ENCODE measurements around the gene TMX3. TPM values are rescaled to one million over a fixed set of nuclear protein-coding genes. Genes with fewer than 3 reads are reported as not detected.

TMX3 gene
- total RNA-seq, 2 donors from 2014 or later = 24.4 to 25.9 TPM

DNA sequence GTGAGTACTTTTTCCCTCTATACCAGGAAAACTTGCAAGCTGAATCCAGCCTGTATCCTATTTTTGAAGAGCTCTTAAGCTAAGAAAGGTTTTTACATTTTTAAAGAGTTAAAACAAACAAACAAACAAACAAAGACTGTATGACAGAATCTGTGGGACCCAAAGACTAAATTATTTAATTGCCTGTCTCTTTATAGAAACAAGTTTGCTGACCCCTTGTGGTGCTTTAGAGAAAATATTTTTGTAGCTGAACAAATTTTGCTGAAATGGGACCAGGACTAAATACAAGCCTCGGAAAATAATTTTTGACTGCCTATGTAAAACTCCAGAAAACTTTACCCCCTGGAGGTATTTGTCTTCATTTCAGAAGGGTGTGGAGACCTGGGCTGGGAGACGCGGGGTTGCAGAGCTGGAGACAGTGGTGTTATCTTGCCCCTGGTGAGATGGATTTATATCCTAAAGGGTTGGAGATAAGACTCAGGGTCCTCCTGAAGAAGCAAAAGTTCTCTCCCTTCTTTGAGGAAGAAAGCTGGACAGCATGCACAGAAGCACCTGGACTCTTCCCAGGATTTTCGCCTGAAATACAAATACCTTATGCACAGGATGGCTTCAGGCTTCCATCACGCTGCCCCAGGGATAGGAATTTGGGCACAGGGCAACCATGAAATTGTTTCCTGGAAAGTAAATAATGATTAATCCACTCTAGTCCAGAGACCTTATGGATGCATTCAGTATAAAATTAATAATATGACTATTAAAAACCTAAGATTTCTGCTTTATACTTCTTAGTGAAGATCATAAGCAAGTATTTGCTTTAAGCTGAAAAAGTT is 54.3 kb downstream of the TMX3 start:
- TF ChIP-seq, protein P1, sequence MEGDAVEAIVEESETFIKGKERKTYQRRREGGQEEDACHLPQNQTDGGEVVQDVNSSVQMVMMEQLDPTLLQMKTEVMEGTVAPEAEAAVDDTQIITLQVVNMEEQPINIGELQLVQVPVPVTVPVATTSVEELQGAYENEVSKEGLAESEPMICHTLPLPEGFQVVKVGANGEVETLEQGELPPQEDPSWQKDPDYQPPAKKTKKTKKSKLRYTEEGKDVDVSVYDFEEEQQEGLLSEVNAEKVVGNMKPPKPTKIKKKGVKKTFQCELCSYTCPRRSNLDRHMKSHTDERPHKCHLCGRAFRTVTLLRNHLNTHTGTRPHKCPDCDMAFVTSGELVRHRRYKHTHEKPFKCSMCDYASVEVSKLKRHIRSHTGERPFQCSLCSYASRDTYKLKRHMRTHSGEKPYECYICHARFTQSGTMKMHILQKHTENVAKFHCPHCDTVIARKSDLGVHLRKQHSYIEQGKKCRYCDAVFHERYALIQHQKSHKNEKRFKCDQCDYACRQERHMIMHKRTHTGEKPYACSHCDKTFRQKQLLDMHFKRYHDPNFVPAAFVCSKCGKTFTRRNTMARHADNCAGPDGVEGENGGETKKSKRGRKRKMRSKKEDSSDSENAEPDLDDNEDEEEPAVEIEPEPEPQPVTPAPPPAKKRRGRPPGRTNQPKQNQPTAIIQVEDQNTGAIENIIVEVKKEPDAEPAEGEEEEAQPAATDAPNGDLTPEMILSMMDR (IDR thresholded peaks at IDR 0.05) = peak; percentile 45
- Histone ChIP-seq H3K27ac (no peak overlapping the region), H3K9ac (ENCODE audit: low read depth in 2 of 2, low read length in 2 of 2) (no peak overlapping the region), H3K9me3 (no peaks in the 10 kb centered on the region), H3K27me3 (no peaks in the 10 kb centered on the region), H3K4me1 (no peaks in the 10 kb centered on the region), H3K4me3 (no peak overlapping the region), H3K36me3 (no peaks in the 10 kb centered on the region)
- DNase-seq = no peak
- intact Hi-C loops (cut with DNase I) = no loop called here

DNA sequence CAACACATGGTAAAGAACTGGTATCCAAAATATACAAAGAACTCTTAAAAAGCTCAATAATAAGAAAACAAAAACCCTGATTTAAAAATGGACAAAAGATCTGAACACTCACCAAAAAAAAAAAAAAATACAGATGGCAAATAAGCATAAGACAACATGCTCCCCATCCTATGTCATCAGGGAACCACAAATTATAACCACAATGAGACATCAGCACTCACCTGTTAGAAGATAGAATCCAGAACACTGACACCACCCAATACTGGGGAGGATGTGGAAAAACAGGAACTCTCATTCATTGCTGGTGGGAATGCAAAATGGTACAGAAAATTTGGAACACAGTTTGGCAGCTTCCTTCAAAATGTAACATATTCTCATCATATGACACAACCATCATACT is 66.7 kb downstream of the TMX3 start:
- no peak for DNase-seq
- H3K9me3 ChIP-seq = no peaks in the 10 kb centered on the region
- H3K36me3 ChIP-seq = no peaks in the 10 kb centered on the region
- H3K9ac ChIP-seq (ENCODE audit: low read depth in 2 of 2, low read length in 2 of 2) = no peak overlapping the region
- no peak overlapping the region for H3K27ac ChIP-seq
- no peaks in the 10 kb centered on the region for H3K27me3 ChIP-seq
- intact Hi-C loops (cut with DNase I) = no loop called here
- no peaks in the 10 kb centered on the region for H3K4me1 ChIP-seq
- no peak overlapping the region for H3K4me3 ChIP-seq
- TF ChIP-seq, protein P1 (IDR thresholded peaks at IDR 0.05) = no peak

DNA sequence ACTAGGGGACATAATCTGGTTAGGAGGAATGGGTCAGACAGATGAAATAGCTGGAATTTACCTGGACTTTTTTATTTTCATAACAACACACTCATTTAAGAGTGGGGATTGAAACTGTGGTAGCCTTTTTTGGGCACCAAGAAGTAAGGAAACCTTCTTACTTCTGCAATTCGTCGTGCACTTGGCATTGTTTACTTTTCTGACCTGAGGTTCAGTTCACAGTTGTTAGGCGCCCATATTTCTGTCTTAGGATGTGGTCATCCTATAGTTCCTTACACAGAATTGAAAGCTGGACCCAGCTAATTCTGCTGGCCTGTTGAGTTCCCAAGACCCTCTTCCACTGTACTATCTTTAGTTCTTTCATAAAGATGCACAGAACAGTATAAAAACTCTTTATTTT is 72.9 kb downstream of the TMX3 start:
- H3K4me1 ChIP-seq = no peaks in the 10 kb centered on the region
- no peak overlapping the region for H3K9ac ChIP-seq (ENCODE audit: low read depth in 2 of 2, low read length in 2 of 2)
- intact Hi-C loops (cut with DNase I) = no loop called here
- no peak overlapping the region for H3K27ac ChIP-seq
- H3K9me3 ChIP-seq = no peaks in the 10 kb centered on the region
- no peak for DNase-seq
- no peaks in the 10 kb centered on the region for H3K27me3 ChIP-seq
- TF ChIP-seq, protein P1 (IDR thresholded peaks at IDR 0.05) = no peak
- H3K36me3 ChIP-seq = no peaks in the 10 kb centered on the region
- no peak overlapping the region for H3K4me3 ChIP-seq

DNA sequence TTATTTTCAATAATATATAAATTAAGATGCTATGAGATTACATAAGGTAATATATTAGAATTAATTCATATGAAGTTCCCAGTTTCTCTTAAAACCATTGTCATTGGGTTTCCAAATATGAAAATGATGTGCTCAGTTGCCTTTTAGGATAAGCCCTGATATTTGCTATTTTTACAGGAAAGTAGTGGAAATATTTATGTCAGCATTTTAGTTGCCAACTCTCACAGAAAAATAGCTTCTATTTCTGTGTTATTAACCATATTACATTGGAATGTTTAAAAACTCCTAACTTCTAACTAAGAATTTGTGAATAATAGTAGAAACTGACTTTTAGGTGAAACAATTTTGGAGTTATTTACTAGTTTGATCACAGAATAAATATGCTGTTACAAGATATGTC is 74.0 kb downstream of the TMX3 start:
- TF ChIP-seq, protein P1 (IDR thresholded peaks at IDR 0.05) = no peak
- Histone ChIP-seq H3K4me1 (no peaks in the 10 kb centered on the region), H3K27ac (no peak overlapping the region), H3K9me3 (no peaks in the 10 kb centered on the region), H3K9ac (ENCODE audit: low read depth in 2 of 2, low read length in 2 of 2) (no peak overlapping the region), H3K4me3 (no peak overlapping the region), H3K27me3 (no peaks in the 10 kb centered on the region), H3K36me3 (no peaks in the 10 kb centered on the region)
- intact Hi-C loops (cut with DNase I) = no loop called here
- DNase-seq = no peak

DNA sequence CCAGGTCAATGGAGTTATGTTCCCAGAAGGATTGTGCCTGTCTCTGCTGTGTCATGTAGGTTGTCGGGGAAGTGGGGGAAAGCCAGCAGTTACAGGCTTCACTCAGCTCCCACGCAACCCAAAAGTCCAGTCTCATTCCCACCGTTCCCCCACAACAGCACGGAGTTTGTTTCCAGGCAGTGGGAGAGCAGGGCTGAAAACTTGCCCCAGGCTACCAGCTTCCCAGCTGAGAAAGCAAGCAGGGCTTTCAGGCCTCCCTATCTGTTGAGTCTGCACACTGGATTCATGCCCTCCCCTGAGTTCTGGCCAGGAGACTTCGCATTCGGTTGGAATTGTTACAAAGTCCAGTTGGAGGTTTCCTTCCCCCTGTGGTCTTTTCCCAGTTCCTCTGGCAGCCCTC is 76.3 kb downstream of the TMX3 start:
- Histone ChIP-seq H3K4me1 (no peaks in the 10 kb centered on the region), H3K27me3 (no peaks in the 10 kb centered on the region), H3K9ac (ENCODE audit: low read depth in 2 of 2, low read length in 2 of 2) (no peak overlapping the region), H3K27ac (no peak overlapping the region), H3K4me3 (no peak overlapping the region), H3K9me3 (no peaks in the 10 kb centered on the region), H3K36me3 (no peaks in the 10 kb centered on the region)
- intact Hi-C loops (cut with DNase I) = no loop called here
- TF ChIP-seq, protein P1 (IDR thresholded peaks at IDR 0.05) = no peak
- DNase-seq = no peak

Measured in colonic mucosa (tissue), 4 donors.